Muscle of leg (tissue), 11 donors: Measurements from ENCODE around the gene PCDH1. TPM values are rescaled to one million over a fixed set of nuclear protein-coding genes. Genes with fewer than 3 reads are reported as not detected.

Source experiments
- DNase-seq: peaks from one replicate; pipeline ENCODE4 v3.0.0; 2013
- H3K27ac ChIP-seq: one replicate; pipeline ENCODE4 v1.5.1; 2013; ENCODE audit warnings: mild to moderate bottlenecking, low read length, control low read depth
- H3K27me3 ChIP-seq: one replicate; pipeline ENCODE4 v1.6.1; 2013; ENCODE audit warnings: low read length; ENCODE audit not compliant: control insufficient read depth, insufficient read depth
- H3K36me3 ChIP-seq: one replicate; pipeline ENCODE4 v1.6.1; 2013; ENCODE audit warnings: low read length; ENCODE audit not compliant: control insufficient read depth, insufficient read depth
- H3K4me1 ChIP-seq: one replicate; pipeline ENCODE4 v1.6.1; 2013; ENCODE audit warnings: low read length; ENCODE audit not compliant: control insufficient read depth, insufficient read depth
- H3K4me3 ChIP-seq: one replicate; pipeline ENCODE4 v1.5.1; 2013; ENCODE audit warnings: low read length, control low read depth
- H3K9me3 ChIP-seq: replicated peaks from 2 replicates; pipeline ENCODE4 v1.6.1; 2013; ENCODE audit warnings: low read depth, low read length; ENCODE audit not compliant: control insufficient read depth
- WGBS: methylation state at CpG from one replicate; pipeline ENCODE4 v1.1.5; 2013; ENCODE audit warnings: missing lambda C conversion rate; ENCODE audit not compliant: insufficient coverage; 5-methylcytosine and 5-hydroxymethylcytosine counted together
- polyA plus RNA-seq, 8 donors: library from polyadenylated mRNA; unstranded; fragments of 120-200 nt; gene quantifications; one replicate each; pipeline versions ENCODE4 v1.2.1 to v1.2.3, GENCODE V29; 2013; ENCODE audit warnings: inconsistent platforms in 1 of 8, low replicate concordance in 1 of 8; ENCODE audit not compliant: insufficient read length in 8 of 8, insufficient read depth in 1 of 8
- total RNA-seq: library from RNA; stranded (reverse); fragments of 120-200 nt; gene quantifications from one replicate; pipeline ENCODE4 v1.2.4, GENCODE V29; 2013

The PCDH1 gene
- total and polyA plus RNA-seq, 9 donors, result 13.9 to 24.7 (median 18.1) TPM

GRCh38 chr5:141915881-141916336 lies 37.7 kb upstream of the PCDH1 start:
- no peak overlapping the region for H3K4me3 ChIP-seq
- H3K9me3 ChIP-seq, result no peaks in the 10 kb centered on the region
- no peak overlapping the region for H3K27ac ChIP-seq
- WGBS, result 40% methylated on average over 4 of the region's 6 CpGs
- H3K27me3 ChIP-seq, result peaks cover 5% of the 10 kb centered on the region
- peaks cover 10% of the 10 kb centered on the region for H3K4me1 ChIP-seq
- H3K36me3 ChIP-seq, result no peaks in the 10 kb centered on the region
- no peak for DNase-seq

GRCh38 chr5:141914797-141915196 lies 36.6 kb upstream of the PCDH1 start:
- no peak for DNase-seq
- 92% methylated on average over 3 of the region's 3 CpGs for WGBS
- H3K27me3 ChIP-seq, result peaks cover 5% of the 10 kb centered on the region
- no peaks in the 10 kb centered on the region for H3K9me3 ChIP-seq
- H3K36me3 ChIP-seq, result no peaks in the 10 kb centered on the region
- peaks cover 10% of the 10 kb centered on the region for H3K4me1 ChIP-seq
- no peak overlapping the region for H3K4me3 ChIP-seq
- no peak overlapping the region for H3K27ac ChIP-seq

GRCh38 chr5:141914199-141914743 lies 36.1 kb upstream of the PCDH1 start:
- H3K27ac ChIP-seq, result no peak overlapping the region
- peaks cover 10% of the 10 kb centered on the region for H3K4me1 ChIP-seq
- peak overlapping the region; percentile 28 for H3K4me3 ChIP-seq
- H3K36me3 ChIP-seq, result no peaks in the 10 kb centered on the region
- H3K27me3 ChIP-seq, result peaks cover 5% of the 10 kb centered on the region
- no peaks in the 10 kb centered on the region for H3K9me3 ChIP-seq
- 7% methylated on average over 39 of the region's 40 CpGs for WGBS
- peak; percentile 51 for DNase-seq

- Histone ChIP-seq H3K4me1 (peaks cover 10% of the 10 kb centered on the region), H3K27ac (no peak overlapping the region), H3K9me3 (no peaks in the 10 kb centered on the region), H3K27me3 (peaks cover 5% of the 10 kb centered on the region), H3K36me3 (no peaks in the 10 kb centered on the region), H3K4me3 (peak overlapping the region; percentile 28)
- DNase-seq, result peak; percentile 33
- no CpG with 5 or more reads among the region's 16 CpGs for WGBS
These were observed 35.5 kb upstream of the PCDH1 start for GRCh38 chr5:141913560-141914198.

- Histone ChIP-seq H3K9me3 (peaks cover 3% of the 10 kb centered on the region), H3K27me3 (peaks cover 5% of the 10 kb centered on the region), H3K36me3 (no peaks in the 10 kb centered on the region), H3K4me1 (peaks cover 10% of the 10 kb centered on the region), H3K27ac (no peak overlapping the region), H3K4me3 (no peak overlapping the region)
- 42% methylated on average over 2 of the region's 2 CpGs for WGBS
- DNase-seq, result no peak
These were observed 32.1 kb upstream of the PCDH1 start for GRCh38 chr5:141910271-141910673.

- Histone ChIP-seq H3K36me3 (no peaks in the 10 kb centered on the region), H3K4me1 (peaks cover 10% of the 10 kb centered on the region), H3K4me3 (no peak overlapping the region), H3K27ac (no peak overlapping the region), H3K27me3 (peaks cover 5% of the 10 kb centered on the region), H3K9me3 (peaks cover 3% of the 10 kb centered on the region)
- DNase-seq, result no peak
- WGBS, result 100% methylated on average over 1 of the region's 4 CpGs
These were observed 31.0 kb upstream of the PCDH1 start for GRCh38 chr5:141909212-141909611.

- Histone ChIP-seq H3K36me3 (no peaks in the 10 kb centered on the region), H3K27me3 (peaks cover 5% of the 10 kb centered on the region), H3K4me1 (peaks cover 6% of the 10 kb centered on the region), H3K4me3 (no peak overlapping the region), H3K9me3 (peaks cover 3% of the 10 kb centered on the region), H3K27ac (no peak overlapping the region)
- WGBS, result no CpG with 5 or more reads among the region's 2 CpGs
- no peak for DNase-seq
These were observed 30.6 kb upstream of the PCDH1 start for GRCh38 chr5:141908796-141909195.

- peaks cover 3% of the 10 kb centered on the region for H3K9me3 ChIP-seq
- DNase-seq, result no peak
- no peak overlapping the region for H3K27ac ChIP-seq
- no peaks in the 10 kb centered on the region for H3K36me3 ChIP-seq
- no peaks in the 10 kb centered on the region for H3K4me1 ChIP-seq
- WGBS, result no CpG with 5 or more reads among the region's 1 CpG
- no peak overlapping the region for H3K4me3 ChIP-seq
- peaks cover 2% of the 10 kb centered on the region for H3K27me3 ChIP-seq
These were observed 28.8 kb upstream of the PCDH1 start for GRCh38 chr5:141906972-141907371.

GRCh38 chr5:141906517-141906916 lies 28.3 kb upstream of the PCDH1 start:
- peaks cover 3% of the 10 kb centered on the region for H3K9me3 ChIP-seq
- peaks cover 2% of the 10 kb centered on the region for H3K27me3 ChIP-seq
- no peaks in the 10 kb centered on the region for H3K36me3 ChIP-seq
- no peak overlapping the region for H3K27ac ChIP-seq
- H3K4me1 ChIP-seq, result no peaks in the 10 kb centered on the region
- no peak for DNase-seq
- no CpG with 5 or more reads among the region's 1 CpG for WGBS
- no peak overlapping the region for H3K4me3 ChIP-seq

- H3K27me3 ChIP-seq, result peaks cover 2% of the 10 kb centered on the region
- 60% methylated on average over 3 of the region's 5 CpGs for WGBS
- no peak for DNase-seq
- H3K9me3 ChIP-seq, result peaks cover 3% of the 10 kb centered on the region
- H3K27ac ChIP-seq, result no peak overlapping the region
- H3K4me1 ChIP-seq, result no peaks in the 10 kb centered on the region
- H3K36me3 ChIP-seq, result no peaks in the 10 kb centered on the region
- no peak overlapping the region for H3K4me3 ChIP-seq
These were observed 26.3 kb upstream of the PCDH1 start for GRCh38 chr5:141904551-141904950.
